Bronchial epithelial cell (primary cell): Measurements from ENCODE around the gene FAM171A1. TPM values are rescaled to one million over a fixed set of nuclear protein-coding genes. Genes with fewer than 3 reads are reported as not detected.
"Not testable (repeated sequence)": the region's sequence is repeated elsewhere in the genome, so short reads cannot be mapped to it uniquely, and the experiment has no call there.

Experiments
- DNase-seq: peaks from one replicate; pipeline ENCODE4 v3.0.0-alpha.2; 2010; ENCODE audit warnings: low read depth
- FAIRE-seq: peaks from 2 replicates; lab custom pipeline; 2011; peaks lifted over from hg19 to GRCh38; lab: Jason Lieb, UNC
- H3K27me3 ChIP-seq: 2 replicates; pipeline ENCODE4 v1.5.1; 2011; ENCODE audit warnings: low read length; ENCODE audit not compliant: control insufficient read depth, insufficient read depth
- H3K36me3 ChIP-seq: 2 replicates; pipeline ENCODE4 v1.5.1; 2011; ENCODE audit warnings: low read length; ENCODE audit not compliant: control insufficient read depth, insufficient read depth
- H3K4me3 ChIP-seq: 2 replicates; pipeline ENCODE4 v1.5.1; 2011; ENCODE audit warnings: mild to moderate bottlenecking, low read depth, low read length, control low read depth
- total RNA-seq: library from RNA; depleted of rRNA; stranded (reverse); fragments of >200 nt; gene quantifications from 2 replicates; pipeline ENCODE4 v1.2.1, GENCODE V29; 2014
- TF ChIP-seq, protein P1 (sequence below): IDR thresholded peaks from 2 replicates; pipeline ENCODE4 v1.5.1; 2011; ENCODE audit warnings: mild to moderate bottlenecking, moderate library complexity, low read length, control low read depth, inconsistent platforms; ENCODE audit not compliant: insufficient read depth, severe bottlenecking

Gene FAM171A1
- total RNA-seq, 1 donor from 2014 or later = 2.6 TPM

- TF ChIP-seq, protein P1, sequence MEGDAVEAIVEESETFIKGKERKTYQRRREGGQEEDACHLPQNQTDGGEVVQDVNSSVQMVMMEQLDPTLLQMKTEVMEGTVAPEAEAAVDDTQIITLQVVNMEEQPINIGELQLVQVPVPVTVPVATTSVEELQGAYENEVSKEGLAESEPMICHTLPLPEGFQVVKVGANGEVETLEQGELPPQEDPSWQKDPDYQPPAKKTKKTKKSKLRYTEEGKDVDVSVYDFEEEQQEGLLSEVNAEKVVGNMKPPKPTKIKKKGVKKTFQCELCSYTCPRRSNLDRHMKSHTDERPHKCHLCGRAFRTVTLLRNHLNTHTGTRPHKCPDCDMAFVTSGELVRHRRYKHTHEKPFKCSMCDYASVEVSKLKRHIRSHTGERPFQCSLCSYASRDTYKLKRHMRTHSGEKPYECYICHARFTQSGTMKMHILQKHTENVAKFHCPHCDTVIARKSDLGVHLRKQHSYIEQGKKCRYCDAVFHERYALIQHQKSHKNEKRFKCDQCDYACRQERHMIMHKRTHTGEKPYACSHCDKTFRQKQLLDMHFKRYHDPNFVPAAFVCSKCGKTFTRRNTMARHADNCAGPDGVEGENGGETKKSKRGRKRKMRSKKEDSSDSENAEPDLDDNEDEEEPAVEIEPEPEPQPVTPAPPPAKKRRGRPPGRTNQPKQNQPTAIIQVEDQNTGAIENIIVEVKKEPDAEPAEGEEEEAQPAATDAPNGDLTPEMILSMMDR = no peak
- Histone ChIP-seq H3K27me3 (no peaks in the 10 kb centered on the region), H3K36me3 (no peaks in the 10 kb centered on the region), H3K4me3 (no peak overlapping the region)
- FAIRE-seq (no peak), DNase-seq (no peak)
Observed at GRCh38 chr10:15393139-15393825, 22.2 kb upstream of the FAM171A1 start.

DNA sequence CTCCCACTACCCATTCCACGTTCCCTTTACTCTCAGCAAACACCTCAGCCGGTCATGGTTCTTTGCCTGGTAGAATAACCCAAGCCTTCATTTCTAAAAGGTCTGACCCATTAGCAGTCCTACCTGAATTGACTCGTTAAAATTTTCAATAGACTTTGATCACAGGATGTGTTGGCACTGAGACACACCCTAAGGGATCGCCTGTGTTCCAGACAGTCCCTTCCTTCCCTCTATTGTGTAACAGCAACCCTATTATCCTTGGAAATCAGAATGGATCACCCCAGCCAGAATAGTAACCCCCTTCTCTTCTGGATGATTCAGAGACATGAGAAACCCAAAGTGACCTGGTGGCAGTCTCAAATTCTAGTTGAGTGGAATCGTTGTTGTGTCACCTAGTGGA, 20.4 kb upstream of the FAM171A1 start:
- DNase-seq (no peak), FAIRE-seq (no peak)
- Histone ChIP-seq H3K36me3 (no peaks in the 10 kb centered on the region), H3K27me3 (no peaks in the 10 kb centered on the region), H3K4me3 (no peak overlapping the region)
- TF ChIP-seq, protein P1 = no peak

GRCh38 chr10:15388172-15388571, 17.1 kb upstream of the FAM171A1 start:
- H3K4me3 ChIP-seq, DNase-seq, FAIRE-seq, H3K36me3 ChIP-seq, H3K27me3 ChIP-seq: not testable (repeated sequence)

DNA sequence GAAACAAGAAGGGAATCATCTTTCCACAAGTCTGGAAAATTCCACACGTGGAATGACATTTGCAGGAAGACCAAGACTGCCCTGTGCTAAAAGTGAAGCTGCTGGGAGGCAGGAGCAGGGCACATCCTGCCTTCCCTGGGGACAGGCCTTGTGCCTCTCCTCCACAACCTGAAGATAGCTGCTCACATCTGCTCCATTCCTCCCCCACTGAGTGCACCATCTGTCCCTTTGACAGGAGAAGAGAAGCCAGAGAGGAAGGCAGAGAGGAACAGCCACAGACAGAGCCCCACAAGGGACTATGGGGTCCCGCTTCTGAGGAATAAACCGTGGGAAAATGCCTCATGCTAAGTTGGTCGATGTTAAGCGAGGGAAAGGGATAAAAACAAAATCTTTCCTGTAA, 15.9 kb upstream of the FAM171A1 start:
- Histone ChIP-seq H3K36me3 (no peaks in the 10 kb centered on the region), H3K4me3 (no peak overlapping the region), H3K27me3 (no peaks in the 10 kb centered on the region)
- TF ChIP-seq, protein P1 = no peak
- FAIRE-seq = no peak
- DNase-seq = no peak

- FAIRE-seq = no peak
- Histone ChIP-seq H3K27me3 (no peaks in the 10 kb centered on the region), H3K4me3 (no peak overlapping the region), H3K36me3 (no peaks in the 10 kb centered on the region)
- TF ChIP-seq, protein P1 = no peak
- no peak for DNase-seq
Observed at GRCh38 chr10:15385552-15386455, 14.7 kb upstream of the FAM171A1 start.

DNA sequence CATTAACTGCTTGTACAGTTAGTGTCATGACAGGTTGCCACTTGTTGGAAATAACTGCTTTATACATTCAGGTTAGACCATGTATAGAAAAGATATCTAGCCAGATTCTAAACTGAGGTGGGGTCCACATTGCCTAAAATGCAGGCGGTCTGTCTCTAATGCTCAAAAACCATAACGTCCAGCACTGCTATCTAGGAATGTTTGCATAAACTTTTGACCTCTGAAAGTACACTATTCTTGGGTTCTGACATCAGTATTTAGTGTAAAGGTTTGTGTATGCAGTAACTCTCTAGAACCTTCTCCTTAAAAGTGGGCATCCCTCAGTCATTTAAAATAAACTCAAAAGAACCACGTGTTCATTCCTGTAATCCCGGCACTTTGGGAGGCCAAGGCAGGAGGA, 10.3 kb upstream of the FAM171A1 start:
- no peaks in the 10 kb centered on the region for H3K27me3 ChIP-seq
- FAIRE-seq (no peak), DNase-seq (no peak)
- H3K4me3 ChIP-seq = no peak overlapping the region
- TF ChIP-seq, protein P1 = no peak
- no peaks in the 10 kb centered on the region for H3K36me3 ChIP-seq
